ENCODE results near the gene RANBP3L. TPM values are rescaled to one million over a fixed set of nuclear protein-coding genes. Genes with fewer than 3 reads are reported as not detected.
"Not testable (repeated sequence)": the region's sequence is repeated elsewhere in the genome, so short reads cannot be mapped to it uniquely, and the experiment has no call there.

The RANBP3L gene
- total RNA-seq, 1 donor: 0.10 TPM

GRCh38 chr5:36304095-36304805 lies 2.5 kb upstream of the RANBP3L start:
- no peak overlapping the region for H3K4me3 ChIP-seq (ENCODE audit: low read length)
- H3K9me3 ChIP-seq (ENCODE audit: low read depth, low read length): no peaks in the 10 kb centered on the region
- H3K27me3 ChIP-seq (ENCODE audit: insufficient read depth, low read length): no peaks in the 10 kb centered on the region

GRCh38 chr5:36300927-36301540 lies 668 bp downstream of the RANBP3L start:
- Histone ChIP-seq H3K9me3 (ENCODE audit: low read depth, low read length) (no peaks in the 10 kb centered on the region), H3K4me3 (ENCODE audit: low read length) (no peak overlapping the region)

More at GRCh38 chr5:36304095-36304805, 2.5 kb upstream of the RANBP3L start:
- no peaks in the 10 kb centered on the region for H3K4me1 ChIP-seq (ENCODE audit: insufficient read depth, low read length)

GRCh38 chr5:36300191-36300926 lies 1.3 kb downstream of the RANBP3L start:
- H3K4me3 ChIP-seq (ENCODE audit: low read length): no peak overlapping the region
- H3K4me1 ChIP-seq (ENCODE audit: insufficient read depth, low read length): no peaks in the 10 kb centered on the region
- H3K27me3 ChIP-seq (ENCODE audit: insufficient read depth, low read length): no peaks in the 10 kb centered on the region
- no peaks in the 10 kb centered on the region for H3K9me3 ChIP-seq (ENCODE audit: low read depth, low read length)

More at GRCh38 chr5:36300927-36301540, 668 bp downstream of the RANBP3L start:
- Histone ChIP-seq H3K4me1 (ENCODE audit: insufficient read depth, low read length) (no peaks in the 10 kb centered on the region), H3K27me3 (ENCODE audit: insufficient read depth, low read length) (no peaks in the 10 kb centered on the region)

GRCh38 chr5:36298552-36298951 lies 3.1 kb downstream of the RANBP3L start:
- no peaks in the 10 kb centered on the region for H3K9me3 ChIP-seq (ENCODE audit: low read depth, low read length)
- H3K4me3 ChIP-seq (ENCODE audit: low read length): no peak overlapping the region
- no peaks in the 10 kb centered on the region for H3K4me1 ChIP-seq (ENCODE audit: insufficient read depth, low read length)
- no peaks in the 10 kb centered on the region for H3K27me3 ChIP-seq (ENCODE audit: insufficient read depth, low read length)

DNA sequence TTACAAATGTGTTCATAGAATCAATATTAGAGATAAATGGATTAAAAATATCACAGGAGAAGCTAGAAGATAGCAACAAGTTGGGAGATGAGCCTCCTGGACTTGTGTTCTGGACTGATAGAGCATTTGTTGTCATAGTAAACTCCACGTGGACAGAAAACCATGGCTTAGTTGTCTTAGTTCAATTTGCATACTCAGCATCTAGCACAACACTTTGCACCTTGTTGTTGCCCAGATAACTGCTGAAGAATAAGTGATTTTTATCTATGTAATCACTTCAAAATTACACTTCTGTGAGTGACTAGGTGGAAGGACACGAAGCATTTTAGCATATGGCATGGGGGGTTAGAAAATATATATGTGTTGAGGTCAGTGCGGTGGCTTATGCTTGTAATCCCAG lies 4.0 kb downstream of the RANBP3L start:
- H3K27me3 ChIP-seq (ENCODE audit: insufficient read depth, low read length): no peaks in the 10 kb centered on the region
- no peaks in the 10 kb centered on the region for H3K9me3 ChIP-seq (ENCODE audit: low read depth, low read length)
- no peak overlapping the region for H3K4me3 ChIP-seq (ENCODE audit: low read length)
- H3K4me1 ChIP-seq (ENCODE audit: insufficient read depth, low read length): no peaks in the 10 kb centered on the region

DNA sequence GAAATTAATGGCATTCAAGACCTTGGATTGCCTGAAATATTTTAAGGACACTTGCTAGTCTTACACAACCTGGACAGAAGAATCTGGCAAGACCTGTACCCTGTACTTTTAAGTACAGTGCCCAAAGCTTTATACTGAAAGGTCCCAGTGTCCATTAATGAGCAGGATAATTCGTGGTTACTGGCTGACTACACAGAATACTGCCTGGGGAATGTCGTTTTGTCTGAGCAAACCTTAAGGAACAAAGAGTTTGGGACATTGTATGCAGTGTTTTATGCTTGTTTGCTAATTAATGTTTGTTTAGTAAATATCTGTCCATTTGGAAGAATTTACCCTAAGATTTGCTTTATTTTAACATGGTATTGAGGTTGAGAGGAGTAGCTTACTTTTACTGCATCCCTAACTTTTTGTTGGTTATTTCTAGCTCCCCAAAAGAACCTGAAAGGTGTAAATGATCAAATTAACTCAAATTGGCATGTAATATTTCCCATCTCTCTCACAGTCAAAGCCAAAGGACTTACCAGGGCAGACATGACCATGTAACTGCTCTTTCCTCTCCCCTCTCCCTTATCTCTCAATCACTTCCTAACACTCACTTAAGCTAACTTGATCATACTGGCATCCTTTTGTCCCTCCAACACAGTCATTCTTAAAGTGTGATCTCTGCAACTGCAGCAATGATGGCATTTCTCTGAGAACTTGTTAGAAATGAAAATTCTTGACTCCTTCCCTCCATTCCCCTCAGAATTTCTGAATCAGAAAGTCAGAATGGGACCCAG lies 15.7 kb downstream of the RANBP3L start:
- no peak overlapping the region for H3K4me3 ChIP-seq (ENCODE audit: low read length)
- no peaks in the 10 kb centered on the region for H3K27me3 ChIP-seq (ENCODE audit: insufficient read depth, low read length)
- no peaks in the 10 kb centered on the region for H3K4me1 ChIP-seq (ENCODE audit: insufficient read depth, low read length)
- H3K9me3 ChIP-seq (ENCODE audit: low read depth, low read length): no peaks in the 10 kb centered on the region

GRCh38 chr5:36283775-36284174 lies 17.9 kb downstream of the RANBP3L start:
- not testable (repeated sequence) for H3K9me3 ChIP-seq (ENCODE audit: low read depth, low read length); H3K27me3 ChIP-seq (ENCODE audit: insufficient read depth, low read length); H3K4me1 ChIP-seq (ENCODE audit: insufficient read depth, low read length); H3K4me3 ChIP-seq (ENCODE audit: low read length)

GRCh38 chr5:36281626-36282025 lies 20.1 kb downstream of the RANBP3L start:
- Histone ChIP-seq H3K9me3 (ENCODE audit: low read depth, low read length) (no peaks in the 10 kb centered on the region), H3K27me3 (ENCODE audit: insufficient read depth, low read length) (no peaks in the 10 kb centered on the region), H3K4me1 (ENCODE audit: insufficient read depth, low read length) (no peaks in the 10 kb centered on the region), H3K4me3 (ENCODE audit: low read length) (no peak overlapping the region)

DNA sequence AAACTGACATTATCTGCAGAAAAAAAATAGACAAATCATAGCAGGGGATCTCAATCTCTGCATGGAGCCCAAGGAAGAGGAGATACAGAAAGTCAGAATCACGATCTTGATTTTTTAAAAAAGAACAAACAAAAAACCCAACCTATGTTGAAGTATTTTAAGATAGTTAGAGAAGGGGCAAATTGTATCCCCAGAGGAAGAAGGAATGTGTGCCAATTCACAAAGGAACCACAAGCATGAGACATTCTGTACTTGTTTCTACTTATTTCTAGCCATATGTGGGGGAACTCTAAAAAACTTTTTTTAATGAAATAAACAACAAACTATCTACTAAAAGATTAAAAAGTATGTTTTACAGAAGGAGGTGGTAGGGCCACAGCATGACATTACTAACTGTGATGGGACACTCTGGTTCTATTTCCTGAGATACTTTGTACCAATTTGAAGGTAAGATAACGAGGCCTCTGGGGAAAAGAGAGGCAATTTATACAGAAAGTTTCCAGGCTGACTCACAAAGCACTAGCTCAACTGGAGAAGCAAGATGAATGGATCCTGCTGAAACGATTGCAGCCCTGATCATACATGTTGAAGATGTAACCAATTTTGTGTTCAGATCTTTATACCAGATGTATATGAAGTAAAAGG lies 22.5 kb downstream of the RANBP3L start:
- Histone ChIP-seq H3K27me3 (ENCODE audit: insufficient read depth, low read length) (no peaks in the 10 kb centered on the region), H3K4me3 (ENCODE audit: low read length) (no peak overlapping the region), H3K9me3 (ENCODE audit: low read depth, low read length) (no peaks in the 10 kb centered on the region), H3K4me1 (ENCODE audit: insufficient read depth, low read length) (no peaks in the 10 kb centered on the region)

GRCh38 chr5:36277521-36278176 lies 24.1 kb downstream of the RANBP3L start:
- no peaks in the 10 kb centered on the region for H3K4me1 ChIP-seq (ENCODE audit: insufficient read depth, low read length)
- H3K4me3 ChIP-seq (ENCODE audit: low read length): no peak overlapping the region
- H3K27me3 ChIP-seq (ENCODE audit: insufficient read depth, low read length): no peaks in the 10 kb centered on the region
- no peaks in the 10 kb centered on the region for H3K9me3 ChIP-seq (ENCODE audit: low read depth, low read length)

GRCh38 chr5:36276864-36277263 lies 24.8 kb downstream of the RANBP3L start:
- Histone ChIP-seq H3K9me3 (ENCODE audit: low read depth, low read length) (no peaks in the 10 kb centered on the region), H3K4me1 (ENCODE audit: insufficient read depth, low read length) (no peaks in the 10 kb centered on the region), H3K27me3 (ENCODE audit: insufficient read depth, low read length) (no peaks in the 10 kb centered on the region), H3K4me3 (ENCODE audit: low read length) (no peak overlapping the region)

GRCh38 chr5:36273809-36274526 lies 27.7 kb downstream of the RANBP3L start:
- Histone ChIP-seq H3K4me3 (ENCODE audit: low read length) (no peak overlapping the region), H3K4me1 (ENCODE audit: insufficient read depth, low read length) (no peaks in the 10 kb centered on the region), H3K9me3 (ENCODE audit: low read depth, low read length) (no peaks in the 10 kb centered on the region), H3K27me3 (ENCODE audit: insufficient read depth, low read length) (no peaks in the 10 kb centered on the region)

DNA sequence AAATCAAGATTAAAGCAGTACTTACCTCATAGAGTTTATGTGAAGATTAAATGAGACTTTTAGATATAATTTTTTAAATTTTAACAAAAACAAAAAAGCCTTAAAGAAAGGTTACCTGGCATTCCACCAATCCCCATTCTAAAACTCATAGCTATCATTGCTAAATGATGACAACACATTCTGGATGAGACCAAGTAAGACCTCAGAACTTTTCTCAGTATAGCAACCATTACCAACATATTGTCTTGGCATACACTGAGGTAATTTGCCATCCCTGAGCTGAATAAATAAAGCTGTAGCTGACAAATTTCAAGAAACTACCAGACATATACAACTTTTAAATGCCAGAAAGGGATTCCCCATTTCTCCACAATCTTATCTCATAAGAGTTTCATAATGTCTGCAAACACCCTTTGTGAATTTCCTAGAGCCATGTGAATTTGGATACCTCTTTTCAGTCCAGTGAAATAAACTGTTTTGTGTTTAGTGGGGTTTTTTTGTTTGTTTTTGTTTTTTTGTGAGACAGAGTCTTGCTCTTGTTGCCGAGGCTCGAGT lies 29.5 kb downstream of the RANBP3L start:
- no peaks in the 10 kb centered on the region for H3K27me3 ChIP-seq (ENCODE audit: insufficient read depth, low read length)
- H3K9me3 ChIP-seq (ENCODE audit: low read depth, low read length): no peaks in the 10 kb centered on the region
- no peak overlapping the region for H3K4me3 ChIP-seq (ENCODE audit: low read length)
- H3K4me1 ChIP-seq (ENCODE audit: insufficient read depth, low read length): no peaks in the 10 kb centered on the region
